ENCODE data around the gene MRPL52. TPM values are rescaled to one million over a fixed set of nuclear protein-coding genes. Genes with fewer than 3 reads are reported as not detected.
A peak's percentile ranks its signal among the peaks of the same experiment; 100 is the strongest.

MRPL52 gene
- total and polyA plus RNA-seq, 2 of the 13 experiments (the other 11 are each of a cell fraction or from before 2014, with no cell fraction given): 118 to 329 TPM

DNA sequence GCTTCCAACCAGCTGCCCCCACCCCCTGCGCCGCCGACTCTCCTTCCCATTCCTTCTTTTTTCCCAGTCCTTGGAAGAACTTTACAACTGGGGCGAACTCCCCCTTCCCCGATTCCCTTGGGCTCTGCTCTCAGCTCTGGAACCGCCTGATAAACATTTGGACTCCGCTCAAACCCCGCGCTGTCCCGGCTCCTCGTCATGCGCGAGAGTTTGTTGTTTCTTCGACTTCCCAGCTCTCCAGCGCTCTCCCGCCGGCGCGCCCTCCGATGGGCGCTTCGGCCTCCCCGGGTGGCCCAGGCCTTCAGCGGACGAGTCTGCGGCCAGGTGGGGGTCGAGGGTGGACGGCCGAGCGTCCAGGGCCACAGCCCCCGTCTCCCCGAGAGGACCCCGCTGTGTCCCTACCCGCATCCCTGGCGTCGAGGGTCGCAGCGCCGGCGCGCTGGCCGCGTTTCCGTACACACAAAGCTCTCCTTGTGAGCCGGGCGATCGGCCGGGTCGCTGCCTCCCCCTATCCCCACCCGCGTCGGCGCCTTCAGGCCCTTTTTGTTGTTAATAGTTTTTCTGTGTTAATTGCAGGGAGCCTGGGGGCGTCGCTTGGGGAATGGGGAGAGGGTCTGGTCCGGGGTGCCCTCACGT is 7.5 kb downstream of the MRPL52 start (continued):
- TF ChIP-seq, protein P1, sequence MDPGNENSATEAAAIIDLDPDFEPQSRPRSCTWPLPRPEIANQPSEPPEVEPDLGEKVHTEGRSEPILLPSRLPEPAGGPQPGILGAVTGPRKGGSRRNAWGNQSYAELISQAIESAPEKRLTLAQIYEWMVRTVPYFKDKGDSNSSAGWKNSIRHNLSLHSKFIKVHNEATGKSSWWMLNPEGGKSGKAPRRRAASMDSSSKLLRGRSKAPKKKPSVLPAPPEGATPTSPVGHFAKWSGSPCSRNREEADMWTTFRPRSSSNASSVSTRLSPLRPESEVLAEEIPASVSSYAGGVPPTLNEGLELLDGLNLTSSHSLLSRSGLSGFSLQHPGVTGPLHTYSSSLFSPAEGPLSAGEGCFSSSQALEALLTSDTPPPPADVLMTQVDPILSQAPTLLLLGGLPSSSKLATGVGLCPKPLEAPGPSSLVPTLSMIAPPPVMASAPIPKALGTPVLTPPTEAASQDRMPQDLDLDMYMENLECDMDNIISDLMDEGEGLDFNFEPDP (CRISPR knock-in tag; conservative IDR thresholded peaks at IDR 0.05): 0 out of 2 replicates have a peak, but pooled peaks have one; percentile 75
- TF ChIP-seq GLI4 (CRISPR knock-in tag; IDR thresholded peaks at IDR 0.05; ENCODE audit: borderline replicate concordance): peak; percentile 86; the same call in 1 of the 2 replicates
- TF ChIP-seq, protein P2, sequence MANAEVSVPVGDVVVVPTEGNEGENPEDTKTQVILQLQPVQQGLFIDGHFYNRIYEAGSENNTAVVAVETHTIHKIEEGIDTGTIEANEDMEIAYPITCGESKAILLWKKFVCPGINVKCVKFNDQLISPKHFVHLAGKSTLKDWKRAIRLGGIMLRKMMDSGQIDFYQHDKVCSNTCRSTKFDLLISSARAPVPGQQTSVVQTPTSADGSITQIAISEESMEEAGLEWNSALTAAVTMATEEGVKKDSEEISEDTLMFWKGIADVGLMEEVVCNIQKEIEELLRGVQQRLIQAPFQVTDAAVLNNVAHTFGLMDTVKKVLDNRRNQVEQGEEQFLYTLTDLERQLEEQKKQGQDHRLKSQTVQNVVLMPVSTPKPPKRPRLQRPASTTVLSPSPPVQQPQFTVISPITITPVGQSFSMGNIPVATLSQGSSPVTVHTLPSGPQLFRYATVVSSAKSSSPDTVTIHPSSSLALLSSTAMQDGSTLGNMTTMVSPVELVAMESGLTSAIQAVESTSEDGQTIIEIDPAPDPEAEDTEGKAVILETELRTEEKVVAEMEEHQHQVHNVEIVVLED (CRISPR knock-in tag; IDR thresholded peaks at IDR 0.05; ENCODE audit: borderline replicate concordance): peak; percentile 58; the same call in 1 of the 2 replicates
- no peak for TF ChIP-seq DNMT3B (CRISPR knock-in tag; conservative IDR thresholded peaks at IDR 0.05)
- no peak for TF ChIP-seq ZNF432 (CRISPR knock-in tag; IDR thresholded peaks at IDR 0.05; ENCODE audit: borderline replicate concordance)
- TF ChIP-seq RCOR2 (CRISPR knock-in tag; IDR thresholded peaks at IDR 0.05): no peak
- TF ChIP-seq AHR (CRISPR knock-in tag; IDR thresholded peaks at IDR 0.05): peak; percentile 81; the same call in 1 of the 2 replicates
- TF ChIP-seq SP2 (CRISPR knock-in tag; IDR thresholded peaks at IDR 0.05): no peak; the same call in 1 of the 2 replicates
- peak; percentile 57; the same call in 1 of the 2 replicates for TF ChIP-seq ZNF205 (CRISPR knock-in tag; IDR thresholded peaks at IDR 0.05)
- TF ChIP-seq MATR3 (CRISPR knock-in tag; IDR thresholded peaks at IDR 0.05): no peak
- peak; percentile 73 for TF ChIP-seq YEATS4 (CRISPR knock-in tag; IDR thresholded peaks at IDR 0.05; ENCODE audit: borderline replicate concordance)
- TF ChIP-seq, protein P3, sequence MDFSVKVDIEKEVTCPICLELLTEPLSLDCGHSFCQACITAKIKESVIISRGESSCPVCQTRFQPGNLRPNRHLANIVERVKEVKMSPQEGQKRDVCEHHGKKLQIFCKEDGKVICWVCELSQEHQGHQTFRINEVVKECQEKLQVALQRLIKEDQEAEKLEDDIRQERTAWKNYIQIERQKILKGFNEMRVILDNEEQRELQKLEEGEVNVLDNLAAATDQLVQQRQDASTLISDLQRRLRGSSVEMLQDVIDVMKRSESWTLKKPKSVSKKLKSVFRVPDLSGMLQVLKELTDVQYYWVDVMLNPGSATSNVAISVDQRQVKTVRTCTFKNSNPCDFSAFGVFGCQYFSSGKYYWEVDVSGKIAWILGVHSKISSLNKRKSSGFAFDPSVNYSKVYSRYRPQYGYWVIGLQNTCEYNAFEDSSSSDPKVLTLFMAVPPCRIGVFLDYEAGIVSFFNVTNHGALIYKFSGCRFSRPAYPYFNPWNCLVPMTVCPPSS (IDR thresholded peaks at IDR 0.05): no peak
- peak; percentile 76; the same call in 1 of the 2 replicates for TF ChIP-seq ZNF225 (CRISPR knock-in tag; IDR thresholded peaks at IDR 0.05)
- peak; percentile 79; the same call in 1 of the 2 replicates for TF ChIP-seq ZNF446 (CRISPR knock-in tag; IDR thresholded peaks at IDR 0.05)
- TF ChIP-seq, protein P4, sequence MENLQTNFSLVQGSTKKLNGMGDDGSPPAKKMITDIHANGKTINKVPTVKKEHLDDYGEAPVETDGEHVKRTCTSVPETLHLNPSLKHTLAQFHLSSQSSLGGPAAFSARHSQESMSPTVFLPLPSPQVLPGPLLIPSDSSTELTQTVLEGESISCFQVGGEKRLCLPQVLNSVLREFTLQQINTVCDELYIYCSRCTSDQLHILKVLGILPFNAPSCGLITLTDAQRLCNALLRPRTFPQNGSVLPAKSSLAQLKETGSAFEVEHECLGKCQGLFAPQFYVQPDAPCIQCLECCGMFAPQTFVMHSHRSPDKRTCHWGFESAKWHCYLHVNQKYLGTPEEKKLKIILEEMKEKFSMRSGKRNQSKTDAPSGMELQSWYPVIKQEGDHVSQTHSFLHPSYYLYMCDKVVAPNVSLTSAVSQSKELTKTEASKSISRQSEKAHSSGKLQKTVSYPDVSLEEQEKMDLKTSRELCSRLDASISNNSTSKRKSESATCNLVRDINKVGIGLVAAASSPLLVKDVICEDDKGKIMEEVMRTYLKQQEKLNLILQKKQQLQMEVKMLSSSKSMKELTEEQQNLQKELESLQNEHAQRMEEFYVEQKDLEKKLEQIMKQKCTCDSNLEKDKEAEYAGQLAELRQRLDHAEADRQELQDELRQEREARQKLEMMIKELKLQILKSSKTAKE (CRISPR knock-in tag; IDR thresholded peaks at IDR 0.05; ENCODE audit: borderline replicate concordance): no peak
- no peak for TF ChIP-seq ZNF781 (CRISPR knock-in tag; IDR thresholded peaks at IDR 0.05; ENCODE audit: borderline replicate concordance, not compliant biosample characterization)
- TF ChIP-seq NPAS2 (CRISPR knock-in tag; IDR thresholded peaks at IDR 0.05; ENCODE audit: borderline replicate concordance): no peak
- no peak for TF ChIP-seq RXRB (CRISPR knock-in tag; IDR thresholded peaks at IDR 0.05; ENCODE audit: borderline replicate concordance)
- no peak for TF ChIP-seq ZBTB21 (CRISPR knock-in tag; IDR thresholded peaks at IDR 0.05)
- TF ChIP-seq ZNF326 (CRISPR knock-in tag; IDR thresholded peaks at IDR 0.05; ENCODE audit: borderline replicate concordance): no peak

Data from HepG2 (cell line).